ENCODE data around the gene TAP2. TPM values are rescaled to one million over a fixed set of nuclear protein-coding genes. Genes with fewer than 3 reads are reported as not detected.

Gene TAP2
- total and polyA plus RNA-seq, 2 donors (not counting 1 experiment from before 2014, with no cell fraction given) = 66.1 to 126 TPM

DNA sequence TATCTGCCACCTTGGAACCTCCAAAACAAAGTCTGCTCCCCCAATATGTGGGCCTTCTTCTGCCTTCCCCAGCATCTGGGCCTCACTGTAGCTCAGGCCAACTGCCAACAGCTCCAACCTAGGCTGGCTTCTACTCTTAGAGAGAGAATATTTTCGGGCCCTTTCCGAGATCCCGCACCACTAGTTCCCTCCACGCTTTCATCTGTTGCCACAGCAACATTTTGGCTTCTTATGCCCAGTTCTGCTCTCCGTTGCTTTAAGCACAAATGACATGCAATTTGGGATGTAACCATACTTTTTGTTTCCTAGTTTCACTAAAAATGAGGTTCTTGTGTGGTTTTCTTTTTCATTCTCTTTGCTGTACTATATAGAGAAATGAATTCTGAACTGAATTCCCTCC lies 49.1 kb upstream of the TAP2 start:
- peaks cover 2% of the 10 kb centered on the region in 2 experiments for H3K36me3 ChIP-seq (replicated peaks in 1 of 2; ENCODE audit: control extremely low read depth in 1 of 2, control insufficient read depth in 1 of 2, extremely low read depth in 1 of 2, insufficient read depth in 2 of 2, low read length in 1 of 2)
- no peaks in the 10 kb centered on the region for H3K9me3 Mint-ChIP-seq (ENCODE audit: insufficient read depth)
- H3K27me3 ChIP-seq (replicated peaks in 1 of 4; ENCODE audit: control extremely low read depth in 1 of 4, control insufficient read depth in 3 of 4, insufficient read depth in 4 of 4, low read length in 3 of 4) = no peaks in the 10 kb centered on the region
- no peaks in the 10 kb centered on the region for H4K20me1 ChIP-seq (ENCODE audit: control insufficient read depth, insufficient read depth, low read length, poor library complexity, severe bottlenecking)
- no peak for DNase-seq
- H3K27ac Mint-ChIP-seq = no peak overlapping the region
- no peaks in the 10 kb centered on the region for H3K27me3 Mint-ChIP-seq
- no peak overlapping the region for H3K4me3 ChIP-seq (ENCODE audit: control extremely low read depth in 1 of 5, extremely low read depth in 1 of 5, insufficient read depth in 1 of 5, low read depth in 2 of 5, low read length in 4 of 5)
- POLR2A ChIA-PET = interaction anchor here (0.6 to 1.0 kb wide), 2 partner anchors 81 to 84 kb away, joined by 3 read pairs; partner anchors contain the start of gene BRD2
- H3K4me3 Mint-ChIP-seq = no peak overlapping the region
- no peak overlapping the region for H3K27ac ChIP-seq (ENCODE audit: low read length in 2 of 2)
- CTCF ChIA-PET = interaction anchor here (1.4 to 14.6 kb wide), 7 partner anchors 19 to 99 kb away, joined by 3 to 305 read pairs (median 24); partner anchors contain the start of gene HLA-DMA
- peaks cover 26% of the 10 kb centered on the region for H3K4me1 Mint-ChIP-seq
- 94% methylated on average over 4 of the region's 5 CpGs for WGBS (ENCODE audit: insufficient coverage)
- no peak overlapping the region for H3K4me2 ChIP-seq (replicated peaks; ENCODE audit: low read depth, low read length, poor library complexity, severe bottlenecking)
- H3K9me3 ChIP-seq (ENCODE audit: control extremely low read depth in 1 of 3, control insufficient read depth in 2 of 3, insufficient read depth in 1 of 3, low read length in 2 of 3) = no peaks in the 10 kb centered on the region
- peaks cover 9 to 10% of the 10 kb centered on the region in 2 donors for H3K4me1 ChIP-seq (ENCODE audit: control insufficient read depth in 2 of 2, insufficient read depth in 2 of 2, low read length in 2 of 2)
- H3K9ac ChIP-seq (ENCODE audit: low read length) = no peak overlapping the region
- peaks cover 7% of the 10 kb centered on the region for H3K79me2 ChIP-seq (ENCODE audit: control insufficient read depth, insufficient read depth, low read length)
- TF ChIP-seq EZH2 (IDR thresholded peaks at IDR 0.05; ENCODE audit: borderline replicate concordance, insufficient read depth, low read depth, low read length, poor library complexity, severe bottlenecking) (no peak), CTCF (IDR thresholded peaks at IDR 0.05) (no peak)
- intact Hi-C loops (cut with micrococcal nuclease) = no loop called here
- no peak overlapping the region for H2AFZ ChIP-seq (ENCODE audit: insufficient read depth, low read depth, low read length, poor library complexity, severe bottlenecking)
- no peak for ATAC-seq (ENCODE audit: low read depth)

- Histone ChIP-seq H3K9me3 (ENCODE audit: control extremely low read depth in 1 of 3, control insufficient read depth in 2 of 3, insufficient read depth in 1 of 3, low read length in 2 of 3) (no peaks in the 10 kb centered on the region), H3K9ac (ENCODE audit: low read length) (no peak overlapping the region), H3K4me2 (replicated peaks; ENCODE audit: low read depth, low read length, poor library complexity, severe bottlenecking) (no peak overlapping the region), H4K20me1 (ENCODE audit: control insufficient read depth, insufficient read depth, low read length, poor library complexity, severe bottlenecking) (no peaks in the 10 kb centered on the region), H3K4me3 (ENCODE audit: control extremely low read depth in 1 of 5, extremely low read depth in 1 of 5, insufficient read depth in 1 of 5, low read depth in 2 of 5, low read length in 4 of 5) (no peak overlapping the region), H3K36me3 (replicated peaks in 1 of 2; ENCODE audit: control extremely low read depth in 1 of 2, control insufficient read depth in 1 of 2, extremely low read depth in 1 of 2, insufficient read depth in 2 of 2, low read length in 1 of 2) (peaks cover 1 to 2% of the 10 kb centered on the region in 2 experiments), H3K27me3 (replicated peaks in 1 of 4; ENCODE audit: control extremely low read depth in 1 of 4, control insufficient read depth in 3 of 4, insufficient read depth in 4 of 4, low read length in 3 of 4) (no peaks in the 10 kb centered on the region), H3K4me1 (ENCODE audit: control insufficient read depth in 2 of 2, insufficient read depth in 2 of 2, low read length in 2 of 2) (peaks cover 9 to 10% of the 10 kb centered on the region in 2 donors), H3K27ac (ENCODE audit: low read length in 2 of 2) (no peak overlapping the region), H3K79me2 (ENCODE audit: control insufficient read depth, insufficient read depth, low read length) (peaks cover 7% of the 10 kb centered on the region), H2AFZ (ENCODE audit: insufficient read depth, low read depth, low read length, poor library complexity, severe bottlenecking) (no peak overlapping the region)
- Mint-ChIP-seq H3K27me3 (no peaks in the 10 kb centered on the region), H3K4me3 (no peak overlapping the region), H3K9me3 (ENCODE audit: insufficient read depth) (no peaks in the 10 kb centered on the region), H3K4me1 (peaks cover 20% of the 10 kb centered on the region), H3K27ac (peak overlapping the region; percentile 33)
- intact Hi-C loops (cut with micrococcal nuclease) = no loop called here
- WGBS (ENCODE audit: insufficient coverage) = 83% methylated on average over 3 of the region's 3 CpGs
- ChIA-PET CTCF (interaction anchor here (1.0 to 14.6 kb wide), 24 partner anchors 8 to 473 kb away, joined by 3 to 305 read pairs (median 8); partner anchors contain the start of genes BRD2, HLA-DMA and HLA-DMB), POLR2A (interaction anchor here (0.6 to 2.8 kb wide), 4 partner anchors 53 to 85 kb away, joined by 3 to 14 read pairs (median 5); partner anchors contain the start of gene BRD2)
- TF ChIP-seq CTCF (IDR thresholded peaks at IDR 0.05) = no peak
- TF ChIP-seq EZH2 (IDR thresholded peaks at IDR 0.05; ENCODE audit: borderline replicate concordance, insufficient read depth, low read depth, low read length, poor library complexity, severe bottlenecking) = no peak
- ATAC-seq (ENCODE audit: low read depth) (no peak), DNase-seq (no peak)
These were observed 48.3 kb upstream of the TAP2 start for GRCh38 chr6:32886681-32887383.
